ENCODE measurements around the gene MYMX. TPM values are rescaled to one million over a fixed set of nuclear protein-coding genes. Genes with fewer than 3 reads are reported as not detected.
A peak's percentile ranks its signal among the peaks of the same experiment; 100 is the strongest.

Gene MYMX
- total and polyA plus RNA-seq, 2 of the 13 experiments (the other 11 are each of a cell fraction or from before 2014, with no cell fraction given): not detected

GRCh38 chr6:44245912-44246662, 29.4 kb downstream of the MYMX start (continued):
- TF ChIP-seq HMGXB3 (CRISPR knock-in tag; IDR thresholded peaks at IDR 0.05; ENCODE audit: borderline replicate concordance) (no peak; the same call in none of the 2 replicates), HOXA5 (CRISPR knock-in tag; IDR thresholded peaks at IDR 0.05) (peak; percentile 93), MLLT10 (CRISPR knock-in tag; IDR thresholded peaks at IDR 0.05) (no peak), NONO (IDR thresholded peaks at IDR 0.05) (no peak), NONO (CRISPR knock-in tag; conservative IDR thresholded peaks at IDR 0.05) (peak; percentile 86; the same call in 1 of the 2 replicates), ZNF207 (IDR thresholded peaks at IDR 0.05; ENCODE audit: borderline replicate concordance) (no peak), ZNF562 (CRISPR knock-in tag; IDR thresholded peaks at IDR 0.05; ENCODE audit: borderline replicate concordance) (no peak), ZNF12 (CRISPR knock-in tag; IDR thresholded peaks at IDR 0.05) (peak; percentile 20; the same call in 1 of the 2 replicates), SSRP1 (CRISPR knock-in tag; IDR thresholded peaks at IDR 0.05) (no peak), ZBTB34 (CRISPR knock-in tag; IDR thresholded peaks at IDR 0.05) (0 out of 2 replicates have a peak, but pooled peaks have one; percentile 77), ATF5 (CRISPR knock-in tag; IDR thresholded peaks at IDR 0.05; ENCODE audit: low read depth) (no peak; the same call in 1 of the 2 replicates), ZHX1 (CRISPR knock-in tag; IDR thresholded peaks at IDR 0.05; ENCODE audit: low read depth) (peak; percentile 84), TSC22D2 (CRISPR knock-in tag; IDR thresholded peaks at IDR 0.05; ENCODE audit: borderline replicate concordance) (no peak), FOXM1 (CRISPR knock-in tag; IDR thresholded peaks at IDR 0.05) (0 out of 2 replicates have a peak, but pooled peaks have one; percentile 48), ZNF33B (CRISPR knock-in tag; IDR thresholded peaks at IDR 0.05) (peak; percentile 97), ATF4 (CRISPR knock-in tag; IDR thresholded peaks at IDR 0.05) (0 out of 4 replicates have a peak, but pooled peaks of 1 of the 2 experiments have one; percentile 73), ZBTB20 (CRISPR knock-in tag; IDR thresholded peaks at IDR 0.05; ENCODE audit: borderline replicate concordance, low read depth) (peak; percentile 93)
